ENCODE measurements around the gene RFFL. TPM values are rescaled to one million over a fixed set of nuclear protein-coding genes. Genes with fewer than 3 reads are reported as not detected.
A peak's percentile ranks its signal among the peaks of the same experiment; 100 is the strongest.

Gene RFFL
- total RNA-seq, 1 donor from 2014 or later, result 25.4 TPM

DNA sequence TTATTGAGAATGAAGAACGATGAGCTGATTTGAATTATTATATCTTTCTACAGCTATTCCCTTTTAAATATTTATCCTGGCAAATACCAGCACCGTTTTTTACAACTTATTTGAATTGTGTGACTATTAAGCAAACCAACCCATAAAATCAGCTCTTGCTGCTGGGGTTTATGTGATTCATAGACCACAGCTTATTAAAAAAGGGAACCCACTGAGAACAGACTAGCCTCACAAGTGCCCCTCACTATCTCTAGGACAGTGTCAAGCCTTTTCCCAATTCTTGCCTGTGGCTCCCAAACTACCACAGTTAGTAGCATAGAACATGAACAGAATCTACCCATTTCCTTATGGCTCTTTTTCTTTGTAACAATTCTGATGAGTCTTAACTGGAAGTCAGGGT is 89.3 kb downstream of the RFFL start:
- DNase-seq (ENCODE audit: low spot score), result no peak
- intact Hi-C loops (cut with micrococcal nuclease), result loop anchor here (2.0 kb wide), 1 partner anchor 73 kb away; no protein-coding TSS in a partner anchor
- H3K27ac Mint-ChIP-seq, result peak overlapping the region; percentile 82
- H3K4me1 Mint-ChIP-seq (ENCODE audit: low read depth), result peaks cover 31% of the 10 kb centered on the region
- no peaks in the 10 kb centered on the region for H3K27me3 Mint-ChIP-seq (ENCODE audit: low read depth)
- no peaks in the 10 kb centered on the region for H3K9me3 Mint-ChIP-seq
- H3K36me3 Mint-ChIP-seq (ENCODE audit: low read depth), result peaks cover 3% of the 10 kb centered on the region
- H3K4me3 Mint-ChIP-seq (ENCODE audit: low read depth), result no peak overlapping the region

DNA sequence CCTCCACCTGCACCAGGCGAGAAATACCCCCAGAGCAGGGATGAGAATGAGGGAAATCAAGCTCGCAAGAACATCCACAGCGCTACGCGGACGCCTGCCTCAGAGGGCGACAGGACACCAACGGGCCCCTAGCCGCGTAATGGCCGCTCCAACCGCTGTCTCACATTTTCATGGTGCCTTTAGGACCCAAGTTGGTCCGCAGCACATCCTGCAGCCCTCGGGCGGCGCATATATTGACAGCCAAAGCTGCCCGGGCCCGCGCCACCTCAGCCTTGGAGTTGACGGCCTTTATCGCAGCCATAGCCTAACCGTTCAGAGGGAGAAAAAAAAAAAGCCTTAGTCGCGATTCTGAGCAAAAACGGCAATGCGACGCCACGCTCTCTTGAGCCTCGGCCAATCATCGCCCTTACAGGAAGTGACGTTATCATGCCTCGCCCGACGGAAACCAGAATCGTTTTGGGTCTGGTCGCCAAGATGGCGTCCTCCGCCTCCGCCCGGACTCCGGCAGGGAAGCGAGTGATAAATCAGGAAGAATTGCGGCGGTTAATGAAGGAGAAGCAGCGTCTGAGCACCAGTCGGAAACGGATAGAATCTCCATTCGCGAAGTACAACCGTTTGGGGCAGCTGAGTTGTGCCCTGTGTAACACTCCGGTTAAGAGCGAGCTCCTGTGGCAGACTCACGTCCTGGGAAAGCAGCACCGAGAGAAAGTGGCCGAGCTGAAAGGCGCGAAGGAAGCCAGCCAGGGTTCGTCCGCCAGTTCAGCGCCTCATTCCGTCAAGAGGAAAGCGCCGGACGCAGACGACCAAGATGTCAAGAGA is 102.2 kb downstream of the RFFL start, which contains the start of the genes CCT6B and ZNF830:
TSS of gene CCT6B (minus strand) at position 368 of the 819 bp plus-strand sequence. CDS start at position 301, 67 bp downstream.
TSS of gene ZNF830 (plus strand) at position 448 of the 819 bp plus-strand sequence. CDS start at position 475, 27 bp downstream.
- H3K36me3 Mint-ChIP-seq (ENCODE audit: low read depth), result peaks cover 26% of the 10 kb centered on the region
- H3K27me3 Mint-ChIP-seq (ENCODE audit: low read depth), result peaks cover 3% of the 10 kb centered on the region
- H3K27ac Mint-ChIP-seq, result peak within 1 kb of the TSS; percentile 100
- no peaks in the 10 kb centered on the region for H3K9me3 Mint-ChIP-seq
- peaks cover 18% of the 10 kb centered on the region for H3K4me1 Mint-ChIP-seq (ENCODE audit: low read depth)
- DNase-seq (ENCODE audit: low spot score), result peak; percentile 89
- intact Hi-C loops (cut with micrococcal nuclease), result loop anchor here (1.0 kb wide), 1 partner anchor 20 kb away; no protein-coding TSS in a partner anchor
- peak within 1 kb of the TSS; percentile 100 for H3K4me3 Mint-ChIP-seq (ENCODE audit: low read depth)

DNA sequence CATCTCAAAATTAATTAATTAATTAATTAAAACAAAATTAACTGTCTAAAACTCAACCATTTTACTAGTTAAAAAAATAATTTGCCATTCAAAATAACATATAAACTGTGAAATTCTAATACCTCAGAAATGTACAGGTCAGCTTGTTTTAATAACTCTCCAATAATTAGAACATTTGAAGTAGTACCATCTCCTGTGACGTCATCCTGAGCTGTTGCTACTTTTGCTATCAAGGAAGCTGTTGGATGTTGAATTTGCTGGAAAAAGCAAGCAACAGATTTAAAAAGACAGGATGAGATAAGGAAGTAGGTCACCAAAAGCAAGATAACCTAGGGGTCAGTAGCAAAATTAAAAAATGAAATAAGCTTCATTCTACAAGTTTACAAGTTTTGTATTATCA is 105.1 kb downstream of the RFFL start:
- H3K27me3 Mint-ChIP-seq (ENCODE audit: low read depth), result peaks cover 3% of the 10 kb centered on the region
- no peak overlapping the region for H3K27ac Mint-ChIP-seq
- no peak for DNase-seq (ENCODE audit: low spot score)
- H3K9me3 Mint-ChIP-seq, result no peaks in the 10 kb centered on the region
- peaks cover 12% of the 10 kb centered on the region for H3K36me3 Mint-ChIP-seq (ENCODE audit: low read depth)
- intact Hi-C loops (cut with micrococcal nuclease), result no loop called here
- peaks cover 11% of the 10 kb centered on the region for H3K4me1 Mint-ChIP-seq (ENCODE audit: low read depth)
- H3K4me3 Mint-ChIP-seq (ENCODE audit: low read depth), result no peak overlapping the region

Other genes starting within 250 kb of the RFFL start
- 1.4 and 1.5 TPM in 2 replicates for gene CCT6B, start 102.2 kb downstream of the RFFL start, total RNA-seq
- gene ZNF830, start 102.2 kb downstream of the RFFL start, total RNA-seq, result 23.8 and 24.9 TPM in 2 replicates
- 56.3 and 65.7 TPM in 2 replicates for gene LIG3, start 83.2 kb downstream of the RFFL start, total RNA-seq
- 29.5 and 31.9 TPM in 2 replicates for gene RAD51D, start 56.2 kb upstream of the RFFL start, total RNA-seq
- not detected in 2 replicates for gene FNDC8, start 57.9 kb upstream of the RFFL start, total RNA-seq
- gene NLE1, start 78.6 kb upstream of the RFFL start, total RNA-seq, result 38.8 and 40.6 TPM in 2 replicates
- not detected in 2 replicates for gene UNC45B, start 84.1 kb upstream of the RFFL start, total RNA-seq
- gene SLC35G3, start 130.7 kb upstream of the RFFL start, total RNA-seq, result not detected in 2 replicates
- gene SLFN5, start 179.4 kb upstream of the RFFL start, total RNA-seq, result 8.8 and 9.9 TPM in 2 replicates